ENCODE results near the gene CCDC167.

GRCh38 chr6:37539171-37540028, 39.7 kb upstream of the CCDC167 start:
- TF ChIP-seq CTCF (IDR thresholded peaks at IDR 0.05; ENCODE audit: low read depth, low read length, poor library complexity, severe bottlenecking) (no peak), EZH2phosphoT487 (IDR thresholded peaks at IDR 0.05; ENCODE audit: borderline replicate concordance, low read length) (no peak)
